HG02943 (cell line): ENCODE results near the gene HACE1.
"Not testable (repeated sequence)": the region's sequence is repeated elsewhere in the genome, so short reads cannot be mapped to it uniquely, and the experiment has no call there.

Experiments
- ATAC-seq: cut with Tn5 transposase; IDR thresholded peaks from one replicate; pipeline ENCODE4 v1.9.1; 2021; ENCODE audit warnings: mild to moderate bottlenecking, low read depth, moderate library complexity; ENCODE audit not compliant: unreplicated experiment

HACE1 gene

GRCh38 chr6:104750449-104750848 lies 109.3 kb downstream of the HACE1 start:
- ATAC-seq, result no peak

- not testable (repeated sequence) for ATAC-seq
Measured at GRCh38 chr6:104739124-104739523, 120.6 kb downstream of the HACE1 start.

- ATAC-seq, result not testable (repeated sequence)
Measured at GRCh38 chr6:104737567-104737966, 122.2 kb downstream of the HACE1 start.

- ATAC-seq, result no peak
Measured at GRCh38 chr6:104736545-104736944, 123.2 kb downstream of the HACE1 start.

GRCh38 chr6:104730450-104730849 lies 129.3 kb downstream of the HACE1 start:
- no peak for ATAC-seq

GRCh38 chr6:104729433-104729832 lies 130.3 kb downstream of the HACE1 start:
- no peak for ATAC-seq

GRCh38 chr6:104728448-104728847 lies 131.3 kb downstream of the HACE1 start:
- ATAC-seq, result no peak

- no peak for ATAC-seq
Measured at GRCh38 chr6:104718672-104719071, 141.0 kb downstream of the HACE1 start.

GRCh38 chr6:104716858-104717257 lies 142.9 kb downstream of the HACE1 start:
- ATAC-seq, result no peak

GRCh38 chr6:104714796-104715195 lies 144.9 kb downstream of the HACE1 start:
- ATAC-seq, result no peak

GRCh38 chr6:104713982-104714381 lies 145.7 kb downstream of the HACE1 start:
- no peak for ATAC-seq

- ATAC-seq, result no peak
Measured at GRCh38 chr6:104711371-104711770, 148.3 kb downstream of the HACE1 start.

GRCh38 chr6:104710543-104711335 lies 149.0 kb downstream of the HACE1 start:
- ATAC-seq, result no peak

- ATAC-seq, result no peak
Measured at GRCh38 chr6:104705916-104706442, 153.7 kb downstream of the HACE1 start.

GRCh38 chr6:104705095-104705707 lies 154.5 kb downstream of the HACE1 start:
- ATAC-seq, result no peak

GRCh38 chr6:104704191-104704590 lies 155.5 kb downstream of the HACE1 start:
- no peak for ATAC-seq

- ATAC-seq, result no peak
Measured at GRCh38 chr6:104702126-104702841, 157.4 kb downstream of the HACE1 start.

- no peak for ATAC-seq
Measured at GRCh38 chr6:104700371-104701185, 159.1 kb downstream of the HACE1 start.

GRCh38 chr6:104699593-104700329 lies 160.0 kb downstream of the HACE1 start:
- ATAC-seq, result no peak

- no peak for ATAC-seq
Measured at GRCh38 chr6:104698979-104699378, 160.7 kb downstream of the HACE1 start.
